ENCODE measurements around the gene NEUROG3. TPM values are rescaled to one million over a fixed set of nuclear protein-coding genes. Genes with fewer than 3 reads are reported as not detected.

NEUROG3 gene
- total RNA-seq, 1 donor from 2014 or later = 0.91 TPM

GRCh38 chr10:69614130-69614529, 40.9 kb upstream of the NEUROG3 start:
- no peak overlapping the region for H3K4me3 Mint-ChIP-seq
- peaks cover 31% of the 10 kb centered on the region for H3K27me3 Mint-ChIP-seq (ENCODE audit: low read depth)
- TF ChIP-seq CTCF (conservative IDR thresholded peaks at IDR 0.05) = no peak
- H3K4me1 Mint-ChIP-seq = no peaks in the 10 kb centered on the region
- H3K27ac Mint-ChIP-seq (ENCODE audit: unreplicated experiment) = no peak overlapping the region
- H3K36me3 Mint-ChIP-seq (ENCODE audit: low read depth) = no peaks in the 10 kb centered on the region
- DNase-seq (ENCODE audit: low read depth, low spot score) = no peak
- peaks cover 14% of the 10 kb centered on the region for H3K9me3 Mint-ChIP-seq

DNA sequence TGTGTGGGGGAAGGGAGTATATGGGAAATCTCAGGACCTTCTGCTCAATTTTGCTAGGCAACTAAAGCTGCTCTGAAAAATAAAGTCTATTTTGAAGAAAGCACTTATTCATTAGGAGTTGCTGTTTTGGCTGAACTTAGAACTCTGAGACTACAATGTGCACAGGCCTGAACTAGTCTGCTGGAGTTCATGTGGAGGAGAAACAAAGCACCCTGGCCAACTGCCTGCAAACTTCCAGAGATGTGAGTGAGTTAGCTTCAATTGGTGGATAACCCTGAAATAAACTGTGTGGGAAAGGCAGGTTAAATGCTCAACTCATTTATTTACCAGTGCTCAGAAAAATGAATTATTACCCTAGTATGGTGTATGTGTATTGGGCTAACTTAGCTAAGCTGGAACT, 39.5 kb upstream of the NEUROG3 start:
- no peak for DNase-seq (ENCODE audit: low read depth, low spot score)
- TF ChIP-seq CTCF (conservative IDR thresholded peaks at IDR 0.05) = no peak
- no peak overlapping the region for H3K4me3 Mint-ChIP-seq
- peaks cover 34% of the 10 kb centered on the region for H3K27me3 Mint-ChIP-seq (ENCODE audit: low read depth)
- no peaks in the 10 kb centered on the region for H3K36me3 Mint-ChIP-seq (ENCODE audit: low read depth)
- H3K27ac Mint-ChIP-seq (ENCODE audit: unreplicated experiment) = no peak overlapping the region
- H3K4me1 Mint-ChIP-seq = no peaks in the 10 kb centered on the region
- H3K9me3 Mint-ChIP-seq = peaks cover 14% of the 10 kb centered on the region

GRCh38 chr10:69609077-69609476, 35.9 kb upstream of the NEUROG3 start:
- DNase-seq (ENCODE audit: low read depth, low spot score) = no peak
- Mint-ChIP-seq H3K9me3 (peaks cover 12% of the 10 kb centered on the region), H3K36me3 (ENCODE audit: low read depth) (no peaks in the 10 kb centered on the region), H3K27ac (ENCODE audit: unreplicated experiment) (no peak overlapping the region), H3K27me3 (ENCODE audit: low read depth) (peaks cover 44% of the 10 kb centered on the region), H3K4me3 (no peak overlapping the region), H3K4me1 (no peaks in the 10 kb centered on the region)
- TF ChIP-seq CTCF (conservative IDR thresholded peaks at IDR 0.05) = no peak

DNA sequence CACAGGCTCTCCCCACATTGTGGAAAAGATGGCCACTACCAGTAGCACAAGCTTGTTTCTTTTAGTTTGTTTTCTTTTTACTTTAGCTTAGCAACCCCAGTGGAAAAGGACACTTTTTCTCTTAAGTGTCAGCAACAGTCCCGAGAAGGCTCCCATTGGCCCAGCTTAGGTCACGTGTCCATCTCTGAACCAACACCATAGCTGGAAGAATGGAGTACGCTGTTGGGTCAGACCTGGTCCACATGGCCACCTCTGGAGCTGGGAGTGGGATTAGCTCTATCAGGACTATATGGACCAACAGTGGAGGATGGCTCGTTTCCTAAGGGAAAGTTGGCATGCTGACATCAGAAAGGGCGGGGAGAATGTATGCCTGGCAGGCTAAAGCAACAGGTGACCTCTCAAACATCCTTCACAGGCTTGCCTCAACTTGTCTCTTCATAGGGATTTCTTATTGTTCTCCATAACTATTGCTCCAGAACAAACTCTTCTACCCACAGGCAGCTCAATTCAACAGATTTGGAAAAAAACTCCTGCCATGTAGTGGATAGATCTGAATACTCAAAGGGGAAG, 27.6 kb upstream of the NEUROG3 start:
- Mint-ChIP-seq H3K4me3 (no peak overlapping the region), H3K9me3 (no peaks in the 10 kb centered on the region), H3K36me3 (ENCODE audit: low read depth) (no peaks in the 10 kb centered on the region), H3K27me3 (ENCODE audit: low read depth) (peaks cover 29% of the 10 kb centered on the region), H3K27ac (ENCODE audit: unreplicated experiment) (no peak overlapping the region), H3K4me1 (no peaks in the 10 kb centered on the region)
- TF ChIP-seq CTCF (conservative IDR thresholded peaks at IDR 0.05) = no peak
- no peak for DNase-seq (ENCODE audit: low read depth, low spot score)

GRCh38 chr10:69588358-69588757, 15.1 kb upstream of the NEUROG3 start:
- DNase-seq (ENCODE audit: low read depth, low spot score) = no peak
- Mint-ChIP-seq H3K27ac (ENCODE audit: unreplicated experiment) (no peak overlapping the region), H3K9me3 (no peaks in the 10 kb centered on the region), H3K27me3 (ENCODE audit: low read depth) (peaks cover 32% of the 10 kb centered on the region), H3K36me3 (ENCODE audit: low read depth) (no peaks in the 10 kb centered on the region), H3K4me1 (no peaks in the 10 kb centered on the region), H3K4me3 (no peak overlapping the region)
- no peak for TF ChIP-seq CTCF (conservative IDR thresholded peaks at IDR 0.05)
